Colon (tissue), 2 donors: Measurements from ENCODE around the gene CLEC2A.
"Not testable (repeated sequence)": the region's sequence is repeated elsewhere in the genome, so short reads cannot be mapped to it uniquely, and the experiment has no call there.

ENCODE experiments used
- FAIRE-seq: peaks from 2 replicates; lab custom pipeline; 2012; peaks lifted over from hg19 to GRCh38; lab: Jason Lieb, UNC
- donor health status: control.
- donor health status: control.

The CLEC2A gene

DNA sequence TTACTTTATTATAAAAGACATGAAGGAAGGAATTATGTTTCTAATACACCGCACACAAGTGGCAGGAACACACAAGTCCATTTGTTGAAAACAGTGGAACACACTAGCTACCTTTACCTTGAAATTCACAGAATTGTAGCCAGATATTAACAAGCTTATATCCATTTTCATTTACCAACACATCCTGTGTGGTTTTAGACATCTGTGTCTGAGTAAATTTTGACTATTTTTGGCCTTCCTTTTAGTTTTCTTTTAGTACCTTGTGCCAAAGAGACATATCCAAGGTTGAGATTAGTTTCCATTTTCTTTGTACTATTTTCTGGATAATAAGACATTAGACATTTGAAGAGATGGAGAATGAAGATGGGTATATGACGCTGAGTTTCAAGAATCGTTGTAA lies 50.9 kb downstream of the CLEC2A start, which contains the start of gene KLRF2:
Gene KLRF2 (plus strand): TSS at position 244 of the 400 bp plus-strand sequence. CDS start 107 bp downstream, at position 351.
- no peak for FAIRE-seq

DNA sequence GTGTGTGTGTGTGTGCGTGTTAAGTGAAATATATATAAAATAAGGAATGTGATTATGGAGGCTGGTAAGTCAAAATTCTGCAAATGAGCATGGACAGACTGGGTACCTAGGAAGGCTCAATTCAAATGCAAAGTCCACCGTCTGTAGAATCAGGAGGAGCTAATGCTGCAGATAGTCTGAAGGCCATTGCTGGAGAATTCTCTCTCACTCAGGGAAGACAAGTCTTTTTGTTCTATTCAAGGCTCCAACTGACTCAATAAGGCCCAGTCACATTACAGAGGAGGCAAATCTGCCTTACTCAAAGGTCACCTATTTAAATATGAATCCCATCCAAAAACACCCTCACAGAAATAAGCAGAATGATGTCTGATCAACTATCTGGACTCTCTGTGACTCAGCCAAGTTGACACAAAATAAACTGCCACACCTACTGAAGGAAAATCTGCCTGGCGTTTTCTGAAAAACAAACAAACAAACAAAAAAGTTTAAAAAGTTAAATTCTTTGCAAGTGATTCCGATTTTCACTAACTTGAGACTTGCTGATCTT lies 51.6 kb downstream of the CLEC2A start:
- no peak for FAIRE-seq

DNA sequence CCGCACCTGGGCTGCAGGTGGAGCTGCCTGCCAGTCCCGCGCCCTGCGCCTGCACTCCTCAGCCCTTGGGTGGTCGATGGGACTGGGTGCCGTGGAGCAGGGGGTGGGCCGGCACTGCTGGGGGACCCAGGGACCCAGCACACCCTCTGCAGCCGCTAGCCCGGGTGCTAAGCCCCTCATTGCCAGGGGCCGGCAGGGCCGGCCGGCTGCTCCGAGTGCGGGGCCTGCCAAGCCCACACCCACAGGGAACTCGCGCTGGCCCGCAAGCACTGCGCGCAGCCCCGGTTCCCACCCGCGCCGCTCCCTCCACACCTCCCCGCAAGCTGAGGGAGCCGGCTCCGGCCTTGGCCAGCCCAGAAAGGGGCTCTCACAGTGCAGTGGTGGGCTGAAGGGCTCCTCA lies 56.0 kb downstream of the CLEC2A start:
- FAIRE-seq = not testable (repeated sequence)

DNA sequence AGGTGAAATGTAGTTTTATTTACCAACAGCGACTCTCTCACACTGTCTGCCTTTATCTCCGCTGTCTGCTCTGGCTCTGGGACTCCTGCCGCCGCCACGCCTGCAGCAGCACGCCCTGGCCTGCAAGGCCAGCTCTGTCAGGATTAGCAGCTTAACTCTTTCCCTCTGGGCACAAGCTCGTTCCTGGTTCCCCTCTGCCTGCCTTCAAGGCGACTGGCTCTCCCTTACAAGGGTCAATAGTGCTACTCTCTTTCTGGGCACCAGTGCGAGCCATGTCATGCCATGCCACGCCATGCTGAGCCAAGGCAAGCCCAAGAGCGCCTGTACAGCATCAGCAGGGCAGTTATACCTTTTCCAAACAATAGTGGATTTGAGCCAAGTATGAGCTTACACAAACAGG lies 59.4 kb downstream of the CLEC2A start:
- no peak for FAIRE-seq

DNA sequence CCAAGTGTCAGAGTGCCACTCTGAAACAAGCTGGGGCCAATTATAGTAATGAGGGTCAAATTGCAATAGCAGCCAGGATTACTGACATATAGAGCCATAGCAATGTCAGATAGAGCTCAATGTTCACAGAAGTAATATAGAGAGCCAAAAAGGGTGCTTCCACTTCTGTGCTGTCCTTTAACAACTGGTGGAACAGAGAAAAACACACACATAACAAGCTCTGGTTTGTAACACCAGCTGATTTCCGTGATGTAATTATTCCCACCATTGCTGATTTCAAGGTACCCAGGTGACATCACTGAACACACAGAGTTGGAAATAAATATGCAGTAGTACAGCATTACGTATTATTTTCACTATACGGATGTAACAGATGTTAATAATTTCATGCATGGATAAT lies 60.0 kb downstream of the CLEC2A start:
- FAIRE-seq = no peak

DNA sequence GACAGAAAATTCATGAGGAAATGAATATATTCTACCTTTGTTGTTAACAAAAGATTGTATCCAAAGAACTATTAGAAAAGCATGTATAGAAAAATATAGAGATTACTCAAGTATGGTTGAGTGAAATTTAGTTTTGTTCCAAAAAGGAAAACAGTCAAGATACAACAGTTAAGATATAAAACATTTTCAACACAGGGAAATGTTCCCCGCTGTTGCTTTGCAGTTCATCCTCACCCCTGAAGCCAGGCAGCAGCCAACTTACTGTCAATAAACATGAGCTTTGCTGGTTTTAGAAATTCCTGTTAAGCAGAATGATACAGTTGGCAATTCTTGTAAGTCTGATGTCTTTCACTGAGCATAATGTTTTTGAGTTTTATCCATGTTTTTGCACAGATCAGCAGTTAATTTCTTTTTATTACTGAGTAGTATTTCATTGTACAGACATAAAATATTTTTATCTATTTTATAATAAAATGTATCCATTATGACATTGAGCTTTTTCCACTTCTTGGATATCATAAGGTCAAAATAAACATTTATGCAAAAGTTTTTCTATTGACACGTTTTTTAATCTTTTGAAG lies 61.8 kb downstream of the CLEC2A start:
- FAIRE-seq = peak; percentile 83

DNA sequence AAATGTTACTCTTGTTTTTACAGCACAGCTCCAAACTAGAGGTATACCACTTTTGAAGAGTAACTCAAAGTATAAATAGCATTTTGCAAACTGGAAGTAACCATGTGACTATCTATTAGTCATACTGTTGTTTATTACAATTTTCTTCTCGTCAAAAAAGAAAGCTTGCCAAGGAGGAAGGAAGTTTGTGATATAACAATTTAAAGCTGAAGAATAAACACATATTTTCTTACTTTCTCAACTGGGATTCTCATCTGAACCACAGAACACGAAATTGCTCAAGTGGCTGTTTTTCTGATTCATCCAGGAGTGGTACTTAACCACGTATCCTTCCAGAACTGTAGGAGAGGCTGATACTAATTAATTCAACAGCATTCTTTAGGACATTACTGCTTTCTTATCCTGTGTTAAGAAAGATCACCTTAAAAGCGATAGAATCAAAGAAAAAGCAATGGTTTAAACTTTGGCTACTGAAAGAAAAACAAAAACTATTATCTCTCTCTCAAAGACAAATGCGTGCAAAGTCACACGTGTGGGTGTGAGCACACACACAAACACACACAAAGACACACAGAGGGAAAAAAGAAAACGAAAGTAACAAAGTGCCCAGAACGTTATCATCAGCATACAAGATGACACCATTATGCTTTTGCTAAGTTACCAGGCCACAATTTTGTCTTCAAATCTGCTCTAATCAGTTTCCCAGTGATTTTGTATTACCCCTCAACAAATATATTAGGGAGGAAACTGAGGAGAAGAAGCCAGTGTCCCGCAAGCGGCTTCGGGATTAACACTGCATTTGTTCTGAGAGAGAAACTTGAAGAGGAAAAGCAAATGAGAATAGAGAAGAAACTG lies 62.6 kb downstream of the CLEC2A start, which contains the start of gene CLEC2B:
Gene CLEC2B (minus strand): TSS at position 48 of the 855 bp plus-strand sequence.
- FAIRE-seq = peak; percentile 66

DNA sequence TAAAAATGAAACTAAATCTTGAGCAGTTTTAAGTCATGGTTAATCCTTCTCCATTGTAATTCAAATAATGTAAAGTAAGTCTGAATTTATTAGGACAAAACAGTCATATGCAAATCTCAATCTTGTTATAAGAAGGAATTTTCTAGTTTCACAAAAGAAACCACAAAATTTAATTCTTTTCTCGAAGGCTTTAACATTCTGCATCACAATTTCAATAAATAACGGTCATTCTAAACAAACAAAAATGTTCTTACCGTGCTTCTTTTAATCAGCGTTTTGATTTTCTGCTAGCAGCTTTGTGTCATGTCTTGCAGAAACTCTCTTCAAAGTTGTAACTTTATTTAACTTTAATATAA lies 63.2 kb downstream of the CLEC2A start:
- FAIRE-seq = no peak

DNA sequence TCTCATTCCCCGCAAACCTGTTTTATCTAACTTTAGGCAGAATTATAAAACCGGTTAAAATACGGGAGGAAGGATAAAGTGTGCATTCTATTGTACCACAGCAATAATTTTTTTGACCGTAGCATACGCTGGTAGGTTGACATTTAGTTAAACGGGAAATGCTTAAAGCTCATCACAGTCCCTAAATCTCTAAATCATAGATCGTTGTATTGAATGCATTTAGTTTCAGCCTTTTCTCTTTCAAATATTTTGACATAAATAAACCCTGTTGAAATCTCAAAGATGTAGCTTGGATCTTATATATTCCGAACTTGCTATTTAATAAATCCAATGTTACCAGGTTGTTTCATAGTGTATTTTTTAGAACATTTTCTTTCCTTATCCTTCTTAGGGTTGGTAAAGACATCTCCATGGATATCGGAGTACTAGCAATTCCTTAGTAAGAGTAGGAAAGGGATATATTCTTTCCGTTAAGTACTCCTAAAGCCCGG lies 63.8 kb downstream of the CLEC2A start:
- FAIRE-seq = no peak

DNA sequence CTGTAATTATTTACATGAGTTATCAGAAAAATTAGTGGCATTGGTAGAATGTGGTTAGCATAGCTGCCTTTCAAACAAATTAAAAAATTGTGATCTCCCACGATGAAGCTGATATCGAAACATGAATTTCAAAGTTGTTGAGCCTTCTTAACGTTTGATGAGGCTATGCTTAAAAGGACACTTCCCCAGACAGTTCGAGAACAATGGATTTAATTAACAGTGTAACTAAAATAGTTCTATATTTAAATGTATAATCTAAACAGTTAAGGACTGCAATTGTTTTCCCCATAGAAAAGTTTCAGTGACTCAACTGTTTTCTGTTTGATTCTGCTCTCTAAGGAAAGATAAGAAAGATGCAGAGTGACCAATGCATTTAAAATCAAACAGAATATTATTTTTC lies 64.6 kb downstream of the CLEC2A start:
- no peak for FAIRE-seq

DNA sequence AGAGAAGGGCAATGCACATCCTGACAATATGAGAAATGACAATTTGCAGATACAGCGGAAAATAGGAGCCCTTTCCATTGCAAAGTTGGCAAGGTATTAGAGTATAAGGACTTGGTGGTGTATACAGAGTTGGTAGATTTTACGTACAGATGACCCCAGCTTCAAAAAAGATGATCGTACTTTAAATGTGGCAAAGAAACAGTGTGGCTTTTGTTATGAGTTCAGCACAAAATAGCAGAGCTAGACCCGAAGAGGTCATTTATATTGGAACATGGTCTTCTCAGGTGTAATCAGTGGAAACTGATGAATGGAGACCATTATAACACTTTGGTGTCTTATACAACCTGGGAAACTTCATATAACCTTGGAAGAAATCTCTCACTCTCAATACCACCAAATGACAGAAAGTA lies 65.3 kb downstream of the CLEC2A start:
- no peak for FAIRE-seq

DNA sequence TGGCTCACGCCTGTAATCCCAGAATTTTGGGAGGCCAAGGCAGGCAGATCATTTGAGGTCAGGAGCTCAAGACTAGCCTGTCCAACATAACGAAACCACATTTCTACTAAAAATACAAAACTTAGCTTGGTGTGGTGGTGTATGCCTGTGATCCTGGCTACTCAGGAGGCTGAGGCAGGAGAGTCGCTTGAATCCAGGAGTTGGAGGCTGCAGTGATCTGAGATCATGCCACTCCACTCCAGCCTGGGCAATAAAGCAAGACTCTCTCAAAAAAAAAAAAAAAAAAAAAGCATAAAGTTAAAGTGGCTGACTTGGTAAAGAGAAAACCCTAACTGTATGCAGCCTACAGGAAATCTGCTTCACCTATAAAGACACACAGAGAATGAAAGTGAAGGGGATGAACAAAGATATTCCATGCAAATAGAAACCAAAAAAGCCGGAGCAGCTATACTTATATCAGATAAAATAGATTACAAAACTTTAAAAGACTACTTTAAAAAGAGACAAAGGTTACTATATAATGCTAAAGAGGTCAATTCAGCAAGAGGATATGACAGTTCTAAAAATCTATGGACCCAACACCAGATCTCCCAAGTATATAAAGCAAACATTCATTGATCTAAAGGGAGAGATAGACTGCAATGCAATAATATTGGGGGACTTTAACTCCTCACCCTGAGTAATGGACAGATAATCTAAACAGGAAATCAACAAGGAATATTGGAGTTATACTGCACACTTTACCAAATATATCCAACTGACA lies 67.1 kb downstream of the CLEC2A start:
- no peak for FAIRE-seq
